ENCODE results near the gene COL6A2.

DNA sequence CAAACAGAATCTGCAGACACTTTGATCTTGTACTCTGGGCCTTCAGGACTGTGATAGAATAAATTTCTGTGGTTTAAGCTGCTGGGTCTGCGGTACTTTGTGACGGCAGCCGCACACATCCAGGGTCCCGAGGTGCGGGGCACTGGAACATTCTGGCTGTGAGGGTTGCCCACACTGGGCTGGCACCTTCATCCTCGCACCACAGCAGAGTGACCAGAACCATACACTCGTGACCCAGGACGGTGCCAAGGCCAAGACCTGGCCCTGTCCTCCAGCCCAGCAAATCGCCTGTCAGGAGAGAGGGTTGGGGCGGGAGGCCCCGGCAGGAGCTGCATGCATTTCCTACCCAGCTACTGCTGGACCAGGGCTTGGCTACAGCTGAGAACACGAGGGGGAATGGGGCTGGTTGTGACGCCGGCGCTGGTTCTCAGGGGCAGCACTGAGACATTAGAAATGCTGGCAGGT, 60.1 kb downstream of the COL6A2 start:
- TF ChIP-seq EGR1 (IDR thresholded peaks at IDR 0.05) (no peak), CREB1 (IDR thresholded peaks at IDR 0.05; ENCODE audit: low read depth) (no peak), FOXM1 (IDR thresholded peaks at IDR 0.05; ENCODE audit: borderline replicate concordance, low read depth) (no peak), TEAD4 (IDR thresholded peaks at IDR 0.05) (no peak), EP300 (IDR thresholded peaks at IDR 0.05; ENCODE audit: borderline replicate concordance) (no peak), CEBPB (IDR thresholded peaks at IDR 0.05) (no peak), YY1 (IDR thresholded peaks at IDR 0.05; ENCODE audit: low read depth) (no peak)
- TF ChIP-seq, protein P1, sequence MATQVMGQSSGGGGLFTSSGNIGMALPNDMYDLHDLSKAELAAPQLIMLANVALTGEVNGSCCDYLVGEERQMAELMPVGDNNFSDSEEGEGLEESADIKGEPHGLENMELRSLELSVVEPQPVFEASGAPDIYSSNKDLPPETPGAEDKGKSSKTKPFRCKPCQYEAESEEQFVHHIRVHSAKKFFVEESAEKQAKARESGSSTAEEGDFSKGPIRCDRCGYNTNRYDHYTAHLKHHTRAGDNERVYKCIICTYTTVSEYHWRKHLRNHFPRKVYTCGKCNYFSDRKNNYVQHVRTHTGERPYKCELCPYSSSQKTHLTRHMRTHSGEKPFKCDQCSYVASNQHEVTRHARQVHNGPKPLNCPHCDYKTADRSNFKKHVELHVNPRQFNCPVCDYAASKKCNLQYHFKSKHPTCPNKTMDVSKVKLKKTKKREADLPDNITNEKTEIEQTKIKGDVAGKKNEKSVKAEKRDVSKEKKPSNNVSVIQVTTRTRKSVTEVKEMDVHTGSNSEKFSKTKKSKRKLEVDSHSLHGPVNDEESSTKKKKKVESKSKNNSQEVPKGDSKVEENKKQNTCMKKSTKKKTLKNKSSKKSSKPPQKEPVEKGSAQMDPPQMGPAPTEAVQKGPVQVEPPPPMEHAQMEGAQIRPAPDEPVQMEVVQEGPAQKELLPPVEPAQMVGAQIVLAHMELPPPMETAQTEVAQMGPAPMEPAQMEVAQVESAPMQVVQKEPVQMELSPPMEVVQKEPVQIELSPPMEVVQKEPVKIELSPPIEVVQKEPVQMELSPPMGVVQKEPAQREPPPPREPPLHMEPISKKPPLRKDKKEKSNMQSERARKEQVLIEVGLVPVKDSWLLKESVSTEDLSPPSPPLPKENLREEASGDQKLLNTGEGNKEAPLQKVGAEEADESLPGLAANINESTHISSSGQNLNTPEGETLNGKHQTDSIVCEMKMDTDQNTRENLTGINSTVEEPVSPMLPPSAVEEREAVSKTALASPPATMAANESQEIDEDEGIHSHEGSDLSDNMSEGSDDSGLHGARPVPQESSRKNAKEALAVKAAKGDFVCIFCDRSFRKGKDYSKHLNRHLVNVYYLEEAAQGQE (IDR thresholded peaks at IDR 0.05; ENCODE audit: low read depth): no peak
- TF ChIP-seq, protein P2, sequence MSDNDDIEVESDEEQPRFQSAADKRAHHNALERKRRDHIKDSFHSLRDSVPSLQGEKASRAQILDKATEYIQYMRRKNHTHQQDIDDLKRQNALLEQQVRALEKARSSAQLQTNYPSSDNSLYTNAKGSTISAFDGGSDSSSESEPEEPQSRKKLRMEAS (IDR thresholded peaks at IDR 0.05): no peak
- TF ChIP-seq, protein P3, sequence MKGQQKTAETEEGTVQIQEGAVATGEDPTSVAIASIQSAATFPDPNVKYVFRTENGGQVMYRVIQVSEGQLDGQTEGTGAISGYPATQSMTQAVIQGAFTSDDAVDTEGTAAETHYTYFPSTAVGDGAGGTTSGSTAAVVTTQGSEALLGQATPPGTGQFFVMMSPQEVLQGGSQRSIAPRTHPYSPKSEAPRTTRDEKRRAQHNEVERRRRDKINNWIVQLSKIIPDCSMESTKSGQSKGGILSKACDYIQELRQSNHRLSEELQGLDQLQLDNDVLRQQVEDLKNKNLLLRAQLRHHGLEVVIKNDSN (IDR thresholded peaks at IDR 0.05): no peak

Data from Ishikawa (cell line).